Iris pigment epithelial cell (primary cell): ENCODE measurements around the gene IGSF1.
"Not testable (repeated sequence)": the region's sequence is repeated elsewhere in the genome, so short reads cannot be mapped to it uniquely, and the experiment has no call there.

Experiments used
- DNase-seq: peaks from one replicate; pipeline ENCODE4 v3.0.0-alpha.2; 2011; ENCODE audit warnings: low read depth

The IGSF1 gene

GRCh38 chrX:131271826-131272225, 17.3 kb downstream of the IGSF1 start:
- no peak for DNase-seq

GRCh38 chrX:131271274-131271673, 17.8 kb downstream of the IGSF1 start:
- DNase-seq: no peak

GRCh38 chrX:131270080-131270479, 19.0 kb downstream of the IGSF1 start:
- no peak for DNase-seq

- DNase-seq: no peak
Measured at GRCh38 chrX:131264665-131265064, 24.4 kb downstream of the IGSF1 start.

- no peak for DNase-seq
Measured at GRCh38 chrX:131264053-131264452, 25.1 kb downstream of the IGSF1 start.

- DNase-seq: no peak
Measured at GRCh38 chrX:131262738-131263679, 26.1 kb downstream of the IGSF1 start.

GRCh38 chrX:131262200-131262599, 26.9 kb downstream of the IGSF1 start:
- DNase-seq: no peak

GRCh38 chrX:131257367-131257766, 31.7 kb downstream of the IGSF1 start:
- no peak for DNase-seq

- DNase-seq: not testable (repeated sequence)
Measured at GRCh38 chrX:131250984-131251738, 37.9 kb downstream of the IGSF1 start.

- DNase-seq: no peak
Measured at GRCh38 chrX:131239057-131239456, 50.0 kb downstream of the IGSF1 start.

GRCh38 chrX:131237363-131237762, 51.7 kb downstream of the IGSF1 start:
- DNase-seq: no peak

- DNase-seq: no peak
Measured at GRCh38 chrX:131235768-131236545, 53.1 kb downstream of the IGSF1 start.

- no peak for DNase-seq
Measured at GRCh38 chrX:131227608-131228007, 61.5 kb downstream of the IGSF1 start.

GRCh38 chrX:131226591-131226990, 62.5 kb downstream of the IGSF1 start:
- no peak for DNase-seq

- no peak for DNase-seq
Measured at GRCh38 chrX:131225078-131225477, 64.0 kb downstream of the IGSF1 start.
